WI38 (cell line): ENCODE results near the gene EDNRA.

Experiments used
- H3K4me3 ChIP-seq: 2 replicates; pipeline ENCODE4 v1.5.1; 2011; ENCODE audit warnings: low read depth, mild to moderate bottlenecking, control low read depth, low read length
- CTCF ChIP-seq: IDR thresholded peaks from 2 replicates; pipeline ENCODE4 v1.5.1; 2012; ENCODE audit warnings: low read depth, mild to moderate bottlenecking, control low read depth, low read length

The EDNRA gene

GRCh38 chr4:147525494-147526271, 44.8 kb downstream of the EDNRA start:
- no peak for TF ChIP-seq CTCF
- H3K4me3 ChIP-seq = no peak overlapping the region

GRCh38 chr4:147526272-147526654, 45.4 kb downstream of the EDNRA start:
- no peak overlapping the region for H3K4me3 ChIP-seq
- no peak for TF ChIP-seq CTCF

GRCh38 chr4:147528054-147528453, 47.2 kb downstream of the EDNRA start:
- TF ChIP-seq CTCF = no peak
- H3K4me3 ChIP-seq = no peak overlapping the region

- no peak overlapping the region for H3K4me3 ChIP-seq
- no peak for TF ChIP-seq CTCF
These were observed 49.2 kb downstream of the EDNRA start for GRCh38 chr4:147530134-147530533.

GRCh38 chr4:147530723-147531122, 49.8 kb downstream of the EDNRA start:
- H3K4me3 ChIP-seq = no peak overlapping the region

GRCh38 chr4:147532896-147533295, 52.0 kb downstream of the EDNRA start:
- H3K4me3 ChIP-seq = no peak overlapping the region
- no peak for TF ChIP-seq CTCF

More at GRCh38 chr4:147530723-147531122, 49.8 kb downstream of the EDNRA start:
- no peak for TF ChIP-seq CTCF

- no peak for TF ChIP-seq CTCF
These were observed 52.4 kb downstream of the EDNRA start for GRCh38 chr4:147533331-147533730.

More at GRCh38 chr4:147533331-147533730, 52.4 kb downstream of the EDNRA start:
- H3K4me3 ChIP-seq = no peak overlapping the region
